ENCODE measurements around the gene PTPRC. TPM values are rescaled to one million over a fixed set of nuclear protein-coding genes. Genes with fewer than 3 reads are reported as not detected.

The PTPRC gene
- total and polyA plus RNA-seq, 12 donors = 1.0 to 62.7 (median 5.3) TPM

GRCh38 chr1:198775606-198776005 lies 136.8 kb downstream of the PTPRC start:
- Histone ChIP-seq H3K9me3 (no peaks in the 10 kb centered on the region), H3K27me3 (no peaks in the 10 kb centered on the region), H3K4me3 (no peak overlapping the region), H3K36me3 (no peaks in the 10 kb centered on the region), H3K4me1 (peaks cover 0 to 51% (median 3%) of the 10 kb centered on the region in 9 donors), H3K27ac (peak overlapping the region in 8 of 10 donors; percentile 25 to 84 (median 55))
- TF ChIP-seq CTCF (IDR thresholded peaks at IDR 0.05) = no peak
- ATAC-seq = no peak
- 91 to 93% methylated on average over 6 of the region's 6 CpGs for WGBS, 2 donors
- intact Hi-C loops (cut with DNase I) = loop anchor here in 4 of 10 donors (10.0 kb wide), 4 partner anchors 159 to 779 kb away; no protein-coding TSS in a partner anchor
- DNase-seq = no peak

- Histone ChIP-seq H3K36me3 (no peaks in the 10 kb centered on the region), H3K27me3 (no peaks in the 10 kb centered on the region), H3K4me3 (no peak overlapping the region), H3K4me1 (peaks cover 0 to 51% (median 3%) of the 10 kb centered on the region in 9 donors), H3K27ac (peak overlapping the region; percentile 44 to 84 (median 56)), H3K9me3 (no peaks in the 10 kb centered on the region)
- WGBS, 2 donors = 53 to 70% methylated on average over 4 of the region's 4 CpGs
- ATAC-seq (peak; percentile 64 to 97 (median 94)), DNase-seq (peak; percentile 26 to 29)
- intact Hi-C loops (cut with DNase I) = loop anchor here in 4 of 10 donors (10.0 kb wide), 4 partner anchors 158 to 778 kb away; no protein-coding TSS in a partner anchor
- no peak for TF ChIP-seq CTCF (IDR thresholded peaks at IDR 0.05)
These were observed 137.8 kb downstream of the PTPRC start for GRCh38 chr1:198776602-198777029.

GRCh38 chr1:198778049-198778448 lies 139.2 kb downstream of the PTPRC start:
- Histone ChIP-seq H3K27me3 (no peaks in the 10 kb centered on the region), H3K4me3 (no peak overlapping the region), H3K9me3 (no peaks in the 10 kb centered on the region), H3K4me1 (peaks cover 0 to 51% (median 3%) of the 10 kb centered on the region in 9 donors), H3K27ac (peak overlapping the region in 1 of 10 donors; percentile 84), H3K36me3 (no peaks in the 10 kb centered on the region)
- 74 to 81% methylated on average over 4 of the region's 4 CpGs for WGBS, 2 donors
- intact Hi-C loops (cut with DNase I) = loop anchor here in 4 of 10 donors (10.0 kb wide), 4 partner anchors 157 to 777 kb away; no protein-coding TSS in a partner anchor
- ATAC-seq = no peak
- no peak for TF ChIP-seq CTCF (IDR thresholded peaks at IDR 0.05)
- DNase-seq = no peak

GRCh38 chr1:198780376-198780775 lies 141.5 kb downstream of the PTPRC start:
- Histone ChIP-seq H3K4me1 (peaks cover 0 to 39% (median 3%) of the 10 kb centered on the region in 9 donors), H3K27me3 (no peaks in the 10 kb centered on the region), H3K9me3 (no peaks in the 10 kb centered on the region), H3K4me3 (no peak overlapping the region), H3K27ac (no peak overlapping the region), H3K36me3 (no peaks in the 10 kb centered on the region)
- intact Hi-C loops (cut with DNase I) = loop anchor here in 2 of 10 donors (10.0 kb wide), 2 partner anchors 324 to 334 kb away; no protein-coding TSS in a partner anchor
- no peak for TF ChIP-seq CTCF (IDR thresholded peaks at IDR 0.05)
- 67 to 82% methylated on average over 1 of the region's 1 CpG for WGBS, 2 donors
- ATAC-seq (no peak), DNase-seq (no peak)

Data from heart right ventricle (tissue), 16 donors.